HepG2 (cell line): ENCODE results near the gene EBF4. TPM values are rescaled to one million over a fixed set of nuclear protein-coding genes. Genes with fewer than 3 reads are reported as not detected.

ENCODE experiments used
- ATF3 ChIP-seq: sonication (generic); formaldehyde crosslinking; IDR thresholded peaks from 2 replicates; pipeline ENCODE4 v1.4.0; 2020; ENCODE audit warnings: missing genetic modification reagents
- FLYWCH1 ChIP-seq: sonication (generic); formaldehyde crosslinking; IDR thresholded peaks from 2 replicates; pipeline ENCODE4 v1.8.1; 2023; ENCODE audit warnings: mild to moderate bottlenecking, missing genetic modification reagents
- FOXA1 ChIP-seq, 2 experiments: fragments of 450-650 bp in 1 of 2; sonication (generic) in 1 of 2; formaldehyde crosslinking in 1 of 2; IDR thresholded peaks; 2 replicates each; pipeline versions ENCODE4 v1.4.0 to v1.6.1; 2016 to 2020; ENCODE audit warnings: missing genetic modification reagents in 1 of 2
- LCORL ChIP-seq, 2 experiments: fragments of 450-650 bp in 1 of 2; sonication (generic) in 1 of 2; formaldehyde crosslinking in 1 of 2; IDR thresholded peaks; 2 replicates each; pipeline versions ENCODE4 v1.5.0 to v1.6.1; 2017 to 2020; ENCODE audit warnings: antibody characterized with exemption in 1 of 2, missing genetic modification reagents in 1 of 2
- MAFF ChIP-seq: IDR thresholded peaks from 2 replicates; pipeline ENCODE4 v1.6.1; 2011; ENCODE audit warnings: low read depth, low read length, improper control_type of control experiment
- MTERF4 ChIP-seq: sonication (generic); formaldehyde crosslinking; IDR thresholded peaks from 2 replicates; pipeline ENCODE4 v1.8.0; 2023; ENCODE audit warnings: mild to moderate bottlenecking, missing genetic modification reagents
- NR0B2 ChIP-seq: sonication (generic); formaldehyde crosslinking; IDR thresholded peaks from 2 replicates; pipeline ENCODE4 v1.4.0; 2020; ENCODE audit warnings: mild to moderate bottlenecking, missing genetic modification reagents
- PLRG1 ChIP-seq: fragments of 450-650 bp; conservative IDR thresholded peaks from 2 replicates; pipeline ENCODE4 v1.6.1; 2016
- RAD51 ChIP-seq: fragments of 450-650 bp; IDR thresholded peaks from 2 replicates; pipeline ENCODE4 v1.6.1; 2016; ENCODE audit warnings: borderline replicate concordance
- RBM22 ChIP-seq: fragments of 200-400 bp; formaldehyde crosslinking; optimal IDR thresholded peaks from 2 replicates; pipeline ENCODE3; 2017; ENCODE audit warnings: mild to moderate bottlenecking, low read length, moderate library complexity
- SMC3 ChIP-seq: IDR thresholded peaks from 2 replicates; pipeline ENCODE4 v1.6.1; 2011; ENCODE audit warnings: low read length, improper control_type of control experiment
- SOX6 ChIP-seq, 2 experiments: fragments of 450-650 bp in 1 of 2; sonication (generic) in 1 of 2; formaldehyde crosslinking in 1 of 2; IDR thresholded peaks; 2 replicates each; pipeline versions ENCODE4 v1.4.0 to v1.6.1; 2017 to 2020; ENCODE audit warnings: antibody characterized with exemption in 1 of 2, mild to moderate bottlenecking in 1 of 2, missing genetic modification reagents in 1 of 2
- TEAD3 ChIP-seq: optimal IDR thresholded peaks from 2 replicates; pipeline ENCODE3; 2016; ENCODE audit warnings: borderline replicate concordance
- YY1 ChIP-seq: IDR thresholded peaks from 2 replicates; pipeline ENCODE4 v1.6.1; 2011; ENCODE audit warnings: low read length, low read depth, moderate library complexity, mild to moderate bottlenecking; ENCODE audit not compliant: insufficient read depth, insufficient replicate concordance
- ZFP36L1 ChIP-seq: sonication (generic); formaldehyde crosslinking; IDR thresholded peaks from 2 replicates; pipeline ENCODE4 v1.8.0; 2022; ENCODE audit warnings: mild to moderate bottlenecking, missing genetic modification reagents, moderate library complexity
- ZNF20 ChIP-seq: sonication (generic); formaldehyde crosslinking; IDR thresholded peaks from 2 replicates; pipeline ENCODE4 v1.4.0; 2020; ENCODE audit warnings: mild to moderate bottlenecking, moderate library complexity, missing genetic modification reagents
- ZNF225 ChIP-seq: sonication (generic); formaldehyde crosslinking; IDR thresholded peaks from 2 replicates; pipeline ENCODE4 v1.4.0; 2020; ENCODE audit warnings: mild to moderate bottlenecking, missing genetic modification reagents
- ZNF260 ChIP-seq: sonication (generic); formaldehyde crosslinking; IDR thresholded peaks from 2 replicates; pipeline ENCODE4 v1.4.0; 2020; ENCODE audit warnings: missing genetic modification reagents, low read depth, mild to moderate bottlenecking, borderline replicate concordance
- ZNF33B ChIP-seq: sonication (generic); formaldehyde crosslinking; IDR thresholded peaks from 2 replicates; pipeline ENCODE4 v1.5.1; 2020; ENCODE audit warnings: mild to moderate bottlenecking, missing genetic modification reagents
- ZNF367 ChIP-seq: sonication (generic); formaldehyde crosslinking; IDR thresholded peaks from 2 replicates; pipeline ENCODE4 v1.4.0; 2020; ENCODE audit warnings: missing genetic modification reagents, borderline replicate concordance
- ZNF496 ChIP-seq: sonication (generic); formaldehyde crosslinking; IDR thresholded peaks from 2 replicates; pipeline ENCODE4 v1.8.1; 2023; ENCODE audit warnings: mild to moderate bottlenecking, moderate library complexity, missing genetic modification reagents; ENCODE audit not compliant: insufficient replicate concordance
- ZNF549 ChIP-seq: sonication (generic); formaldehyde crosslinking; IDR thresholded peaks from 2 replicates; pipeline ENCODE4 v1.5.0; 2020; ENCODE audit warnings: missing genetic modification reagents
- ZNF574 ChIP-seq: sonication (generic); formaldehyde crosslinking; IDR thresholded peaks from 2 replicates; pipeline ENCODE4 v1.4.0; 2020; ENCODE audit warnings: missing genetic modification reagents
- ZNF777 ChIP-seq: sonication (generic); formaldehyde crosslinking; IDR thresholded peaks from 2 replicates; pipeline ENCODE4 v1.4.0; 2020; ENCODE audit warnings: missing genetic modification reagents
- ZNF839 ChIP-seq: sonication (generic); formaldehyde crosslinking; IDR thresholded peaks from 2 replicates; pipeline ENCODE4 v1.4.0; 2020; ENCODE audit warnings: missing genetic modification reagents, mild to moderate bottlenecking, borderline replicate concordance
- polyA plus RNA-seq, 8 experiments: library from polyadenylated mRNA; depleted of rRNA in 3 of 8; stranded (reverse) in 7 of 8; unstranded in 1 of 8; fragments of >200 nt; fragmentation: Illumina TruSeq in 4 of 8; extraction: Trizol in 4 of 8; gene quantifications; 2 replicates each; pipeline versions ENCODE4 v1.2.1 to v1.2.3, GENCODE V29; 2011 to 2016; ENCODE audit warnings: low read depth in 4 of 8, missing spikeins in 1 of 8, mixed read lengths in 1 of 8; ENCODE audit not compliant: insufficient read depth in 1 of 8
- total RNA-seq, 5 experiments: library from RNA; depleted of rRNA; stranded (reverse); fragments of >200 nt; fragmentation: Illumina TruSeq; extraction: Trizol; gene quantifications; 2 replicates each; pipeline ENCODE4 v1.2.3, GENCODE V29; 2016; ENCODE audit warnings: low read depth in 1 of 5

The EBF4 gene
- total and polyA plus RNA-seq, 2 of the 13 experiments (the other 11 are each of a cell fraction or from before 2014, with no cell fraction given) = 0.84 to 2.2 TPM

GRCh38 chr20:2652724-2653555 lies 39.6 kb upstream of the EBF4 start (continued):
- no peak for TF ChIP-seq MAFF
- no peak; the same call in 1 of the 2 replicates for TF ChIP-seq ZNF20 (CRISPR knock-in tag)
- no peak; the same call in 1 of the 2 replicates for TF ChIP-seq ATF3
- no peak for TF ChIP-seq LCORL (IDR thresholded peaks at IDR 0.05)
- peak; percentile 43; the same call in 1 of the 2 replicates for TF ChIP-seq LCORL (CRISPR knock-in tag; IDR thresholded peaks at IDR 0.05)
- no peak; the same call in 1 of the 2 replicates for TF ChIP-seq ZNF777
- no peak for TF ChIP-seq ZNF496
- no peak for TF ChIP-seq SMC3
- peak; percentile 73; the same call in 1 of the 2 replicates for TF ChIP-seq FLYWCH1 (CRISPR knock-in tag)
- no peak for TF ChIP-seq RAD51
- peak; percentile 13; the same call in 1 of the 2 replicates for TF ChIP-seq ZNF549 (CRISPR knock-in tag)
- peak; percentile 74 for TF ChIP-seq ZNF33B
- no peak for TF ChIP-seq YY1
- no peak for TF ChIP-seq SOX6 (IDR thresholded peaks at IDR 0.05)
- no peak for TF ChIP-seq SOX6 (CRISPR knock-in tag; IDR thresholded peaks at IDR 0.05)
- peak; percentile 65; the same call in 1 of the 2 replicates for TF ChIP-seq NR0B2 (CRISPR knock-in tag)
- TF ChIP-seq RBM22 = no peak
- TF ChIP-seq ZNF839 = peak; percentile 91
- TF ChIP-seq TEAD3 (CRISPR knock-in tag) = no peak
- TF ChIP-seq ZNF574 (CRISPR knock-in tag) = peak; percentile 18; the same call in 1 of the 2 replicates
- TF ChIP-seq ZNF260 (CRISPR knock-in tag) = peak; percentile 32; the same call in 1 of the 2 replicates
- TF ChIP-seq ZNF367 (CRISPR knock-in tag) = 0 out of 2 replicates have a peak, but pooled peaks have one; percentile 12
- TF ChIP-seq PLRG1 = no peak
- TF ChIP-seq MTERF4 (CRISPR knock-in tag) = peak; percentile 92
- TF ChIP-seq ZNF225 = peak; percentile 91; the same call in 1 of the 2 replicates
- no peak; the same call in none of the 2 replicates for TF ChIP-seq ZFP36L1 (CRISPR knock-in tag)
- no peak for TF ChIP-seq FOXA1 (IDR thresholded peaks at IDR 0.05)
- TF ChIP-seq FOXA1 (CRISPR knock-in tag; IDR thresholded peaks at IDR 0.05) = no peak; the same call in 1 of the 2 replicates
